NCI-H526 treated with DMSO at 0.1 percent for 48 hours (cell line): ENCODE data around the gene LATS2.

Experiments
- DNase-seq: peaks from one replicate; lab custom pipeline; 2025; lab: John Stamatoyannopoulos, UW

The LATS2 gene

GRCh38 chr13:21047591-21048282 lies 13.6 kb downstream of the LATS2 start:
- DNase-seq: no peak

- DNase-seq: no peak
Measured at GRCh38 chr13:21047087-21047486, 14.3 kb downstream of the LATS2 start.

DNA sequence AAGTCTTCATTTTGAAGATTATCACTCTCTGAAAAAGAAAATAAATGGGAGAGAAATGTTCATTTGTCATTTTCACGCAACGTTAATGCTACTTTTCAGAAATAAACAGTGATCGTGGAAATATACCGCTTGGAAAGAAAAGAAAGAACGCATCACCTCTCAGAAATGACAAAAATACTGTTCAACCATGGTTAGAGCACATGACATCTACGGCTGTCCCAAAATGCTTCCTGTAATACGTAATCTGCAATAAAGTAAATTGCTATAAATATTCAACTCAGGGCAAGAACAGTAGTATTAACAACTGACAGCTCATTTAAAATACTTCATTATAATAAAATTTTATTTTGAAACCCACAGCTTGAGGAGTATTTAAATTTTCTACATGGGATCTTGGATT lies 15.2 kb downstream of the LATS2 start:
- no peak for DNase-seq

- DNase-seq: no peak
Measured at GRCh38 chr13:21045100-21045499, 16.3 kb downstream of the LATS2 start.

DNA sequence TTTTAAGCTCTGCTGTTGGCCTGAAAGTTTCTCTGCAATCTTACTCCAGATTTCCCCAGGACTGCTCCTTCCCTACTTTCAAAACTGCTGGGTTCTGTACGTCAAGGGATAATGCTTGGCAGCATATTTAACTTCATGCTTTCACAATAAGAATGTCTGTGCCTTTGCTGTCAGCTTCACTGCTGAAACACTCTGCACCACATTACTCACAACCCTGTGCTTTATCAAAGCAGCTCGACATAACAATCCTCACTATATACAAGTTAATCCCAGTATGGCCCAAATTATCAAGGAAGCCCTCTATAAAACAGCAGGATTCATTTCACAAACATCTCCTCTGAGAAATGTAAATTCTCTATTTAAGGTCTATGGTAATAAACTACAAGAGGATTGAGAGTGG lies 17.5 kb downstream of the LATS2 start:
- DNase-seq: no peak

GRCh38 chr13:21040120-21040826 lies 21.1 kb downstream of the LATS2 start:
- no peak for DNase-seq

DNA sequence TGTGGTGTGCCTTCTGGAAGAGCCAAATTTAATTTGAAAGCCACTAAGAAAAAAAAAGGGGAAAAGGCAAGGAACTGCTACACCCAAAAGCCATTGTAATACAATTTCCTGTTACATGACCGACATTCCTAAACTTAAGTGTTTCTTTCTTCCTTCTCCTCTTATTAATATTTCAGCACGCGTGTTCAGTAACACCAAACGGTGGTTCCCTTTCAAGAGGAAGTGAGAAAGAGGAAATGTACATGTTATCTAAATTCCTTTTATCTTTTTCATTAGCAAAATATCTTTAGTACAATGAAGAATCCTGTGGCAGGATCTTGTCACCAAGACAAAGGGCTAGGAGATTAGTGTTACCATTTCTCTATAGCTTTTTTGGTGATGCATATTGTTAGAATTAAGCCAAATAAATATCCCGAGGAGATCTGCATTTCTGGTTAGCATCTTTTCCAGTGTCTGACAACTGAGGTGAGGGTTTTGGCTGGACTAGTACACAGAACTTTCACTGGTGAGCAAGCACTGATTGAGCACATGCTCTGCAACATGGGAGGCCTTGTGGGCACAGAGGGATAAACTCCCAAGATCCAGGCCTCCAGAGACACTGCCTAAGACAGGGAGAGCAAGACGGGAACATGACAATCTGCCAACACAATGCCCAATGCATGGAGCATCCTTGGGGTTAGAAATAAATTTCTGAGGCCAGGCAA lies 22.1 kb downstream of the LATS2 start:
- DNase-seq: no peak

DNA sequence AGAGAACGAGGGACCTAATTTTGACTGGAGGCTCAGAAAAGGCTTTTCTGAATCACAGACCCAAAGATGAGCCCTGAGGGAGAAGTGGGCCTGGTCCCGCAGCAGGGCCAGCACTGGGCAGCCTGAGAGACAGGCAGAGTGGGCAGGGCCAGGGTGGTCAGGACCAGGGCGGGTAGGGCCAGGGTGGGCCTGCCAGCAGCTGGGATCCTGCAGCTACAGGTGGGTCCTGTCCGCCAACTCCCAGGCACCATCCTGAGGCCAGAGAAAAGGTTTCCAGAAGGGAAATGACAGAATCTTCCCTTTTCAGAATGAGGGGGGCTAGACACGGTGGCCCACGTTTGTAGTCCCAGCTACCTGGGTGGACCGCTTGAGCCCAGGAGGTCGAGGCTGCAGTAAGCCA lies 23.7 kb downstream of the LATS2 start:
- DNase-seq: no peak

- DNase-seq: no peak
Measured at GRCh38 chr13:21035498-21035897, 25.9 kb downstream of the LATS2 start.

DNA sequence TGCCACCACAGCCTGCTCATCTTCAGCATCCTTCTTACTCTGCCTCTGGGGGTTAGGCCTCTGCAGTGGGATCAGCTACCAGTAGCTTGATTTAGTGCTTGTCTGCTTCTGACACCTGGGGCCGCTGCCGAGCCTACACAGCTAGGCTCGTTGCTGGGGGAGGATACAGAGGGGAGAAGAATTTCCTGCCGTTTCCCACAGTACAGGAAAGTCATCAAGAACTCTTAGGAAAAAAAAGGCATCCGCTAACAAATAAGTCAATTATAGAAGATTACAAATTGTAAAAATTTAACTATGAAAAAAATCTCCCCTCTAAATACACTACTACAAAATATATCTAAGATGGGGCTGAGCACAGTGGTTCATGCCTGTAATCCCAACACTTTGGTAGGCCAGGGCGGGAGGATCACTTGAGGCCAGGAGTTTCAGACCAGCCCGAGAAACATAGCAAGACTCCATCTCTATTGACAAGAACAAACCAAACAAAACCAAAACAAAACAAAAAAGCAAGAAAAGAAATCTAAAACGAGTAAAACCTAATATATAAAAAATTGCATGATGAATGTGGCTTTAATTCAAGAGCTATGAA lies 26.7 kb downstream of the LATS2 start:
- DNase-seq: no peak

DNA sequence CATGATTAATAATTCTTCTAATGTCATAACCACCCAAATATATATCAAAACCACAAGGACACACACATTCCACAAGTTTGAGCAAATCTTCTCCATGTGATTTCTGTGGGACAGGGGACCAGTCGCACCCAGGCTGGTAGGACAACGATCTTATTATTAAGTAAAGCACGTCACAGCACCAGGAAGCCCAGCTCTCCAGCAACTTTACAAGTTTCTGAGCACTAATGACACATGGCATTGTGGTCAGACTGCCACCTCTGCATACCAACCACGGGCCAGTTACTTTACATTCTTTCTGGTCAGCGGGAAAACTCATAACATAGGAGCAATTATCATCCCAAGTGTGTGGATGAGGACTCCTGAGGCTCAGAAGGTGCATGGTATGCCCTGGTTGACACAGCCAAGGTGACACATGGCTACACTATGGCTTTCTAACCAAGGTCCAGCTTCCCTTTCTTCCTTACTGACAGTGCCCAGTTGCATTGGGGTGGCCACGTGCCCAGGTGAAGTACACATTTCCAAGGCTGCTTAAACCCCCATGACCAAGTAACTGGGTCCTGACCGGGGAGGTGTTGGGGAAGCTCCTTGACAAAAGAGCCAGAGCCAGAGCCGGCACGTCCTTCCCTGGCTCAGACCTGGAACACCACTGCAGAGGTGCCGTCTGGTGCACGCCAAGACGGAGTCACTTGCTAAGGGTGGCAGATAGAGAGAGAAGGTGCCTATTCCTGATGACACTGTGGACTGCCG lies 27.4 kb downstream of the LATS2 start:
- DNase-seq: no peak

DNA sequence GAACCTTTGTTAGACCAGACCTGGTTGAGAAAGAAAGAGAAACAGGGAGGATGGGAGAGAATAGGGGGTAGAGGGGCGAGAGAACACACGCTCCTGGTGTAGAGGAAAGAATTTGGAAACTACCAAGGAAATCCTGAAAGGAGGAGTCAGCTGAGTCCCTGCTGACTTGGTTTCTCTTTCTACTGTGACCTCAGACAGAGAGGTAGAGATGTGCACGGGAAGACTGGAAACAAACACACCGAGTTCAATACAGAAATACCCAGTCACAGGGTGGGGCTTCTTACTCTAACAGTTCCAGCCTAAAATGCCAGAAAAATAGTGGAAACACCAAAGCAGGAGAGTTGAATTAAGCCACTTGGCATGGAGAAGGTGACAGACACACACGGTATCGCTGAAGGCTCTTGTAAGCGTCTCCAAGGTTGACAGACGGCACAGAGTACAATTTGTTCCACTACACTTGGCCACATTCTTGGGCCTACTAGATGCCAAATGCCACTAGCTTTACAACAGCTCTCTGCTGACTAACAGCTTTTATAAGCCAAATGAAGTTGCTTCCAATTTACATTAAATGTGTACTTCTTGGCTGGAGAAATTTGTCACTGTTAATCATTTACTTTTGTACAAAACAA lies 28.1 kb downstream of the LATS2 start:
- DNase-seq: no peak

DNA sequence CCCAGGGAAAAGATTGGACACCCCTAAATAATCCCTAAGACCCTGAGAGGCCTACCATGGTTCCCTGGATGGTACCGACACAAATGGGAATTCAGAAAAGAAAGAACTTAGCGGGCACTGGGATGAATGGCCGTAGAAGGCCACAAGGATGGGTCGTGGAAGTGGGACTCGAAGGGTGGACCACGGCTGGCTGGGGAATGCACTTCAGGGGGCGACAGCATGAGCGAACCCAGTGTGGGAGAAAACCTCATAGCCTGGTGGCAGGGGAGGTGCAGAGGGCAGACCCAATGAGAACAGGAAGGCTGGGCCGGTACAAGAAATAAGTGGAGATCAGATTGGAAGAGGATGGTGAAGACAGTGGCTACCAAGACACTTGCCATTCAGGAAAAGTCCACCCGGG lies 28.7 kb downstream of the LATS2 start:
- no peak for DNase-seq

GRCh38 chr13:21031594-21032275 lies 29.7 kb downstream of the LATS2 start:
- no peak for DNase-seq

DNA sequence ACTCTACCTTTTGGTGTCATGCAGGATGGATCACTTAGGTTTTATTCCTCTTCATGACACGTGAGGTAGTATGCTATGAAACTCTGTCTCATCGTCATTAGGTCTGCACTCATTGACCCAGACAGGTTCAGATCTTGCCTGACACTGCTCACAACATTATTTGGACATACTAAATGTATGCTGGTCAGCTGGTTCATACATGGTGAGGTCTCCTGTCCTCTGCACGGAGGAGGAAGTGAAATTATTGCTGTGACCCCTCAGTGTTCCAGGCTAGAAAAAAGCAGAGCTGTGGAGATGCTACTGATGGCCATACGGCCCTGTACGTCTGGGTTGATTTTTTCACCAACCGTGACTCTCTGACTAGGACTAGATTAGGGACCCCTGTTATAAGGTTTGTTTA lies 35.8 kb downstream of the LATS2 start:
- DNase-seq: no peak

- no peak for DNase-seq
Measured at GRCh38 chr13:21022056-21022979, 39.1 kb downstream of the LATS2 start.

DNA sequence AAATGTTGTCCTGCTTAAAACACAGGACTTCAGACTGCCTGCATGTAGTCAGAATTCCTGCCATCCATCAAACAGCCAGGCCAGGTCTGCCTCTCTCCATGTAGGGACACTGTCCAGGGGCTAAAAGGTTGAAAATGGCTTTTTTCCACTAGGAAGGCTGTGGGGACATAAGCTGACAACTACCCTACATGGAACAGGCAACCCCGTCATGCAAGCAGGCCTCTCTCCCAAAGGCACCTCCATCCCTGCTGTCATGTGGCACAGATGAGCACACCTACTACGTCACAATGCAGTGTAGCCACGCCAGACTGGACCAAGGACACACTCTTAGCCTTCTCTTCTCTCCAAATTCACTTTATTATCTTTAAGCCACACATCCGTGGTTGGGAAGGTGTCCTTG lies 40.8 kb downstream of the LATS2 start:
- no peak for DNase-seq

- DNase-seq: no peak
Measured at GRCh38 chr13:21020176-21020575, 41.2 kb downstream of the LATS2 start.

DNA sequence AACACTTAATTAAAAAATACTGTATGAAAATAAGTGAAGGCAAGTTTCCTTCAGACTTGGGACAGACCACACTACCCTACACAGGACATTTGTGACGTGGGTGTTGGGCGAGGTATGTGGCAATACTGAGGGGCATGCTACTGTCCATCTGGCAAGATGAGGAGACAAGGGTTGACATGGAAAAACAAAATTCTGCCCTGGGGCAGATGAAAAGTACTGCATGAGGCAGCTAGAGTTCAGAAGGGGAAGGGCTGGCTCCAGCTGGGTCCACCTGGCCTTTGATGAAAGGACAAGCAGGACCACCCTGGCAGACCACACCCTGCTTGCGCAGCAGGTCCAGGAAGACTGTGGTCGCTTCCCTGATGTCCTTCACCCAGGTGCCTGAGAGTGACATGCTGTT lies 43.2 kb downstream of the LATS2 start:
- DNase-seq: no peak

DNA sequence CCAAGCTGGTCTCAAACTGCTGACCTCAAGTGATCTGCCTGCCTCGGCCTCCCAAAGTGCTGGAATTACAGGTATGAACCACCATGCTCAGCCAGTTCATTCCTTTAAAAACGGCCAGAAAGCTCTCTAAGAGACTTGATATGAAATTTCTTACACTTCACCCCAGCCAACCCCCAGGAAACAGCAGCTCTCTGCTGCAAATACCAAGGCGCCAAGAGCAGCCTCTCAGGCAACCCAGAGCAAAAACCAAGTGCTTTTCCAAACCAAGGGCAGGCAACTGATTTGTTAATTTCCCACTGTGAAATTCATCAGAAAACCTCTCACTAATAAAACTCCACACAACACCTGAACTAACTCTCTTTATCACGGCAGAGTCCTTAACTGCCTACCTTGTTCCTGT lies 44.9 kb downstream of the LATS2 start:
- DNase-seq: no peak
